Gastrocnemius medialis (tissue), 4 donors: ENCODE data around the gene PNRC1.

Source experiments
- CTCF ChIP-seq, 5 experiments: fragments of 450-650 bp in 3 of 5; fragments of 200-600 bp in 2 of 5; sonication (generic) in 2 of 5; IDR thresholded peaks in 4 of 5; conservative IDR thresholded peaks in 1 of 5; 1 replicate in 4 of 5; 2 replicates in 1 of 5; pipeline ENCODE4 v1.5.1; 2016 to 2019; ENCODE audit warnings: antibody characterized with exemption in 5 of 5, mild to moderate bottlenecking in 3 of 5, moderate library complexity in 3 of 5
- POLR2A ChIP-seq, 2 donors: fragments of 450-650 bp; IDR thresholded peaks; one replicate each; pipeline ENCODE4 v1.6.1; 2017; ENCODE audit warnings: antibody characterized with exemption in 2 of 2, mild to moderate bottlenecking in 2 of 2, moderate library complexity in 2 of 2

- TF ChIP-seq CTCF (IDR thresholded peaks at IDR 0.05 in 4 of 5, conservative IDR thresholded peaks at IDR 0.05 in 1 of 5) = no peak
- TF ChIP-seq POLR2A (IDR thresholded peaks at IDR 0.05) = no peak
These were observed 6.7 kb upstream of the PNRC1 start for GRCh38 chr6:89073840-89074239.
